Sigmoid colon (tissue), 4 donors: ENCODE results near the gene SETBP1.

Experiments
- EP300 ChIP-seq, 4 donors: sonication (generic); formaldehyde crosslinking; IDR thresholded peaks; one replicate each; pipeline ENCODE4 v1.6.1; 2017; ENCODE audit warnings: antibody characterized with exemption in 4 of 4
- POLR2A ChIP-seq, 2 donors: fragments of 450-650 bp; IDR thresholded peaks; one replicate each; pipeline ENCODE4 v1.6.1; 2016; ENCODE audit warnings: antibody characterized with exemption in 2 of 2, mild to moderate bottlenecking in 2 of 2, moderate library complexity in 2 of 2
- POLR2AphosphoS5 ChIP-seq, 4 donors: sonication (generic); formaldehyde crosslinking; IDR thresholded peaks; one replicate each; pipeline ENCODE4 v1.6.1; 2017; ENCODE audit warnings: antibody characterized with exemption in 4 of 4
- TF ChIP-seq, protein P1 (sequence below), 4 experiments: fragments of 450-650 bp in 3 of 4; fragments of 200-600 bp in 1 of 4; IDR thresholded peaks; one replicate each; pipeline ENCODE4 v1.5.1; 2016 to 2019; ENCODE audit warnings: antibody characterized with exemption in 4 of 4, mild to moderate bottlenecking in 3 of 4, moderate library complexity in 2 of 4

DNA sequence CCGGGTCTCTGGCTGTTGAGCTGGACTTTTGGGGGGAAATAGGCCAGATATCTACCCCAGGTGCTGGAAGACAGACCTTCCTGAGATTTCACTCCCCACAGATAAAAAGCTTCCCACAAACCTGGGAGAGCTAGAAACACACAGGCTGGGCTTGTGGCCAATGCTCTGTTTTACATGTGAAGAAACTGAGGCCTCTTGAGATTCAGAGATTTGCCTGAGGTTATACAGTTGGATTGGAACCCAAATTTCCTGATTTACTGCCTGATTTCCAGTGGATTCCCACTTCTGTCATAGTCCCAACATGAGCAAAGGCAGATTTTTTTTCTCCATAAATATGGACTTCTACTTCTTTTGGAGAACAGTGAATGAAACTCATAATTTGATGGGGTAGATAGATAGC is 360.2 kb downstream of the SETBP1 start:
- TF ChIP-seq, protein P1, sequence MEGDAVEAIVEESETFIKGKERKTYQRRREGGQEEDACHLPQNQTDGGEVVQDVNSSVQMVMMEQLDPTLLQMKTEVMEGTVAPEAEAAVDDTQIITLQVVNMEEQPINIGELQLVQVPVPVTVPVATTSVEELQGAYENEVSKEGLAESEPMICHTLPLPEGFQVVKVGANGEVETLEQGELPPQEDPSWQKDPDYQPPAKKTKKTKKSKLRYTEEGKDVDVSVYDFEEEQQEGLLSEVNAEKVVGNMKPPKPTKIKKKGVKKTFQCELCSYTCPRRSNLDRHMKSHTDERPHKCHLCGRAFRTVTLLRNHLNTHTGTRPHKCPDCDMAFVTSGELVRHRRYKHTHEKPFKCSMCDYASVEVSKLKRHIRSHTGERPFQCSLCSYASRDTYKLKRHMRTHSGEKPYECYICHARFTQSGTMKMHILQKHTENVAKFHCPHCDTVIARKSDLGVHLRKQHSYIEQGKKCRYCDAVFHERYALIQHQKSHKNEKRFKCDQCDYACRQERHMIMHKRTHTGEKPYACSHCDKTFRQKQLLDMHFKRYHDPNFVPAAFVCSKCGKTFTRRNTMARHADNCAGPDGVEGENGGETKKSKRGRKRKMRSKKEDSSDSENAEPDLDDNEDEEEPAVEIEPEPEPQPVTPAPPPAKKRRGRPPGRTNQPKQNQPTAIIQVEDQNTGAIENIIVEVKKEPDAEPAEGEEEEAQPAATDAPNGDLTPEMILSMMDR (IDR thresholded peaks at IDR 0.05): no peak
- TF ChIP-seq EP300 (IDR thresholded peaks at IDR 0.05): no peak
- TF ChIP-seq POLR2A (IDR thresholded peaks at IDR 0.05): no peak
- no peak for TF ChIP-seq POLR2AphosphoS5 (IDR thresholded peaks at IDR 0.05)
